Right lobe of liver (tissue), 6 donors: ENCODE data around the gene MAML3. TPM values are rescaled to one million over a fixed set of nuclear protein-coding genes. Genes with fewer than 3 reads are reported as not detected.

Experiments used
- ATAC-seq, 4 donors: fragments of 200-7000 bp; cut with Tn5 transposase; one replicate each; pipeline ENCODE4 v1.9.1; 2020; ENCODE audit warnings: mild to moderate bottlenecking in 4 of 4, moderate library complexity in 4 of 4
- DNase-seq, 3 donors: peaks; one replicate each; pipeline ENCODE4 v3.0.0-alpha.2; 2020
- H3K27ac ChIP-seq, 3 donors: fragments of 200-600 bp; one replicate each; pipeline ENCODE4 v1.8.0; 2022
- H3K27me3 ChIP-seq, 2 donors: fragments of 200-600 bp; one replicate each; pipeline ENCODE4 v1.8.0; 2022
- H3K36me3 ChIP-seq, 4 donors: fragments of 200-600 bp; sonication (generic) in 1 of 4; one replicate each; pipeline versions ENCODE4 v1.5.1 to v1.8.0; 2017 to 2022; ENCODE audit warnings: control low read depth in 1 of 4
- H3K4me1 ChIP-seq, 4 donors: fragments of 200-600 bp; sonication (generic) in 1 of 4; one replicate each; pipeline versions ENCODE4 v1.5.1 to v1.8.0; 2017 to 2022; ENCODE audit warnings: control low read depth in 1 of 4
- H3K4me3 ChIP-seq, 3 donors: fragments of 200-600 bp; one replicate each; pipeline ENCODE4 v1.8.0; 2022
- H3K9me3 ChIP-seq, 4 donors: fragments of 200-600 bp; sonication (generic) in 1 of 4; one replicate each; pipeline versions ENCODE4 v1.5.1 to v1.8.0; 2017 to 2022; ENCODE audit warnings: control low read depth in 1 of 4
- POLR2A ChIP-seq: fragments of 450-650 bp; IDR thresholded peaks from one replicate; pipeline ENCODE4 v1.6.1; 2017; ENCODE audit warnings: antibody characterized with exemption, mild to moderate bottlenecking
- WGBS: methylation state at CpG from one replicate; pipeline ENCODE4 v1.1.6; 2018; ENCODE audit warnings: low coverage, low lambda C conversion rate; ENCODE audit not compliant: insufficient coverage; ENCODE audit errors: missing lambda C conversion rate; 5-methylcytosine and 5-hydroxymethylcytosine counted together
- intact Hi-C, 2 donors: fragments of 100-400 bp; cut with DNase I; formaldehyde crosslinking; loops; one replicate each; pipeline versions ENCODE4 v1.11.2 to v1.14.1; 2022
- total RNA-seq, 6 experiments: library from RNA; depleted of rRNA in 2 of 6; stranded (reverse); fragments of >200 nt in 2 of 6; fragmentation: NEBNext Ultra II Directional in 3 of 6; extraction: Animal tissue kit (Norgen Biotek cat#: 25700) in 3 of 6; gene quantifications; one replicate each; pipeline versions ENCODE4 v1.1.0 to v1.2.4, GENCODE V29; 2016 to 2023
- TF ChIP-seq, protein P1 (sequence below), 4 donors: fragments of 200-600 bp in 3 of 4; fragments of 450-650 bp in 1 of 4; IDR thresholded peaks; one replicate each; pipeline versions ENCODE4 v1.5.1 to v1.8.0; 2016 to 2022; ENCODE audit warnings: antibody characterized with exemption in 4 of 4, mild to moderate bottlenecking in 2 of 4
- donor health status: DM: no; HTN: yes; CAD: no.
- donor health status: DM: no; HTN: no; CAD: no.
- donor health status: DM: no; HTN: no; CAD: no.
- donor health status: DM: no; HTN: yes; CAD: no.
- donor health status: DM: no; HTN: yes; CAD: no.

Gene MAML3
- total RNA-seq, 6 experiments from 2014 or later: 2.6 to 7.8 (median 5.0) TPM

DNA sequence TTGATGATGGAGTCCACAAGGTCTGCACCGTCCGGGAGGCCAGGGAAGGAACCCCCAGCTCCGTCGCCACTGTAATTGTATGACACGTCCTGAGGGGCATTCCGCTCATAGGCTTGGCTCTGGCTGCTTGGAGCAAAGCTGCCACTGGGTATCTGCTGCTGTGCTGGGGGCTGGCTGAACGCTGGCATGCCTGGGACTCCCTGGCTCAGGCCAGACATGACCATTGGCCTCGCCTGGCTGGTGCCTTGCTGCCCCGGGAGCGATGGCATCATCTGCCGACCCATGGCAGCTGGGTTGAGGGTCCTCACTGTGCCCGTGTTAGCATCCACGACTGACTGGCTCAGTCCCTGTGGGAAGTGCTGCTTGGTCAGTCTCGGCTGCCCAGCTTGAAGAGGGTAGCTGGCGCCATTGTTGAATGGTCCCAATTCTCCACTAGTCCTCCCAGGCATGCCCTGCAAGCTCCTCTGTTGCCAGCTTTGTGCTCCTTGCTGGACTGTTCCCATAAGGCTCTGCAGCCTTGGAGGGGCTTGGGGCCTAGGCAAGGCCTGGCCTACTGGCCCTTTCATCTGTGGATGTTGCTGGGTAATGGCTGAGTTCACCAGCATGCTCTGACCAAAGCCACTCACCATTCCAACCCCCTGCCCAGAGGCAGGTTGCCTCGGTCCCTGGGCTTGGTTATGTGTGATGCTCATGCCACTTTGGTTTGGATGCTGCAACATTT lies 434.4 kb downstream of the MAML3 start:
- Histone ChIP-seq H3K27ac (no peak overlapping the region), H3K4me3 (no peak overlapping the region), H3K9me3 (no peaks in the 10 kb centered on the region), H3K36me3 (peaks cover 0 to 19% (median 0%) of the 10 kb centered on the region in 4 donors), H3K4me1 (peaks cover 0 to 10% (median 0%) of the 10 kb centered on the region in 4 donors), H3K27me3 (no peaks in the 10 kb centered on the region)
- DNase-seq (no peak), ATAC-seq (peak in 3 of 4 donors; percentile 9 to 32 (median 24))
- intact Hi-C loops: no loop called here
- TF ChIP-seq POLR2A: no peak
- TF ChIP-seq, protein P1, sequence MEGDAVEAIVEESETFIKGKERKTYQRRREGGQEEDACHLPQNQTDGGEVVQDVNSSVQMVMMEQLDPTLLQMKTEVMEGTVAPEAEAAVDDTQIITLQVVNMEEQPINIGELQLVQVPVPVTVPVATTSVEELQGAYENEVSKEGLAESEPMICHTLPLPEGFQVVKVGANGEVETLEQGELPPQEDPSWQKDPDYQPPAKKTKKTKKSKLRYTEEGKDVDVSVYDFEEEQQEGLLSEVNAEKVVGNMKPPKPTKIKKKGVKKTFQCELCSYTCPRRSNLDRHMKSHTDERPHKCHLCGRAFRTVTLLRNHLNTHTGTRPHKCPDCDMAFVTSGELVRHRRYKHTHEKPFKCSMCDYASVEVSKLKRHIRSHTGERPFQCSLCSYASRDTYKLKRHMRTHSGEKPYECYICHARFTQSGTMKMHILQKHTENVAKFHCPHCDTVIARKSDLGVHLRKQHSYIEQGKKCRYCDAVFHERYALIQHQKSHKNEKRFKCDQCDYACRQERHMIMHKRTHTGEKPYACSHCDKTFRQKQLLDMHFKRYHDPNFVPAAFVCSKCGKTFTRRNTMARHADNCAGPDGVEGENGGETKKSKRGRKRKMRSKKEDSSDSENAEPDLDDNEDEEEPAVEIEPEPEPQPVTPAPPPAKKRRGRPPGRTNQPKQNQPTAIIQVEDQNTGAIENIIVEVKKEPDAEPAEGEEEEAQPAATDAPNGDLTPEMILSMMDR (IDR thresholded peaks at IDR 0.05): no peak
- WGBS: 100% methylated on average over 1 of the region's 16 CpGs

DNA sequence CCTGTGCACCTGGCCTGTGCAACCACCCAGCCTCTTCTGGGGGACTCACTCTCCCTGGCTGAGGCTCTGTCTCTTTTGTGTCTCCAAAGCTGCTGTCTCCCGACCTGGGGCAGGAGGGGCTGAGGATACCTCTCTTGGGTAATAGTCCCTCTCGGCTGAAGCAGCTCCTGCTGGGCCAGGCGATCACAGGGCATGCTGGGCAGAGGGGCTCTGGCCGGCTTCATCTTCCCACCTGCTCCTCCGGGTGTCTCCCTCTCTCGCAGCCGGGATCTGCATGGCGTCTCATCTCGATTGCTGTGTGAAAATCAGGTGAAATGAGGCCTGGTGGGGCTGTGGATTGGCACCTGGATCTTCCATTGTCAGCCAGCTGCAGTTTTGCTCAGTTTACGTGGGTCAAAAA lies 435.2 kb downstream of the MAML3 start:
- intact Hi-C loops: no loop called here
- no peaks in the 10 kb centered on the region for H3K27me3 ChIP-seq
- no peaks in the 10 kb centered on the region for H3K9me3 ChIP-seq
- peaks cover 0 to 17% (median 1%) of the 10 kb centered on the region in 4 donors for H3K4me1 ChIP-seq
- H3K4me3 ChIP-seq: no peak overlapping the region
- ATAC-seq: peak in 1 of 4 donors; percentile 19
- TF ChIP-seq POLR2A: no peak
- TF ChIP-seq, protein P1 (IDR thresholded peaks at IDR 0.05): no peak
- 96% methylated on average over 6 of the region's 10 CpGs for WGBS
- no peak overlapping the region for H3K27ac ChIP-seq
- DNase-seq: no peak
- H3K36me3 ChIP-seq: peaks cover 0 to 19% (median 0%) of the 10 kb centered on the region in 4 donors

DNA sequence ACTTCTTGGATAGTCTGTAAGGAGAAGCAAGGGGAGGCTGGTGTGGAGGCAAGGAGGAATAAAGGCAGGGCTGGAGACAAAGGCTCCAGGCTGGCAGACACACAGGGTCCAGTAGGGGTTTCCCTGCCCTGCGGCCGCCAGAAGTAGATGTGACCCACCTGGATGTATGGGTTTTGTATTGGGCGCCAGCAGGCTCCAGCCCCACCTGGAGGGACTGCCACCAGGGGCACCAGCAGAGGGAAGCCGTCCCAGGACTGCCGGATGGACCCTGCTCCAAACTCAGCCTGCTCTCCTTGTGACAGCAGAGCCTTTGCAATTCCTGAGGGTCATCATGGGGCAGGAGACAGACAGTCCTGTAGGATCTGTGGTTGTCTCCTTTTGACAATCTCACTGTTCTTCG lies 435.6 kb downstream of the MAML3 start:
- Histone ChIP-seq H3K4me1 (peaks cover 0 to 17% (median 1%) of the 10 kb centered on the region in 4 donors), H3K27me3 (no peaks in the 10 kb centered on the region), H3K4me3 (no peak overlapping the region), H3K9me3 (no peaks in the 10 kb centered on the region), H3K36me3 (peaks cover 0 to 19% (median 0%) of the 10 kb centered on the region in 4 donors), H3K27ac (no peak overlapping the region)
- ATAC-seq (peak in 1 of 4 donors; percentile 28), DNase-seq (no peak)
- 82% methylated on average over 2 of the region's 6 CpGs for WGBS
- intact Hi-C loops: no loop called here
- TF ChIP-seq, protein P1 (IDR thresholded peaks at IDR 0.05): no peak
- TF ChIP-seq POLR2A: no peak

DNA sequence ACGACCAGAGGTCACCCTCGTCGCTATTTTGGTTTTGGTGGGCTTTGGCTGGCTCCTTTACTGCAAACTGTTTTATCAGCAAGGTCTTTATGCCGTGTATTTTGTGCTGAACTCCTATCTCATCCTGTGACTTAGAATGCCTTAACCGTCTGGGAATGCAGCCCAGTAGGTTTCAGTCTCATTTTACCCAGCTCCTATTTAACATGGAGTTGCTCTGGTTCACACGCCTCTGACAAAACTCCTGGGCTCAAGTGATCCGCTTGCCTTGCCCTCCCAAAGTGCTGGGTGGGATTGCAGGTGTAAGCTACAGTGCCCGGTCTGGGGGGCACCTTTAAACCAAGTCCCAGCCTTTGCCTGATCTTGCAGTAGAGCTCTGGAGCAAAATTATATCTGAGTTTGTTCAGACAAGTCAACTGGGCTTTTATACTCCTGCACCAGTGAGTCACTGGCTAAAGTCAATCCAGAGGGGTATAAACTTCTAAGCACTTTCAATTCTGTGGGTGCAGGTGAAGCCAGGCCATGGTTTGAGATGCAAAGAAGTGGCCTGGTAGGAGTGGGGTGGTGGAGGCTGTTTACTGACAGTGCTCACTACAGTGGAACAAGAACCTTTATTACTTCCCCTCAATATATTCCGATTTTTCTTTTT lies 438.1 kb downstream of the MAML3 start:
- H3K27ac ChIP-seq: no peak overlapping the region
- no peak for ATAC-seq
- no peak overlapping the region for H3K4me3 ChIP-seq
- H3K9me3 ChIP-seq: no peaks in the 10 kb centered on the region
- H3K27me3 ChIP-seq: no peaks in the 10 kb centered on the region
- intact Hi-C loops: no loop called here
- peaks cover 0 to 19% (median 0%) of the 10 kb centered on the region in 4 donors for H3K36me3 ChIP-seq
- DNase-seq: no peak
- peaks cover 0 to 8% (median 1%) of the 10 kb centered on the region in 4 donors for H3K4me1 ChIP-seq
- 74% methylated on average over 6 of the region's 9 CpGs for whole genome bisulfite sequencing
- TF ChIP-seq, protein P1 (IDR thresholded peaks at IDR 0.05): no peak
- TF ChIP-seq POLR2A: no peak
